ENCODE results near the gene SNX9. TPM values are rescaled to one million over a fixed set of nuclear protein-coding genes. Genes with fewer than 3 reads are reported as not detected.

Gene SNX9
- total and polyA plus RNA-seq, 7 donors, result 18.4 to 30.7 (median 26.5) TPM

DNA sequence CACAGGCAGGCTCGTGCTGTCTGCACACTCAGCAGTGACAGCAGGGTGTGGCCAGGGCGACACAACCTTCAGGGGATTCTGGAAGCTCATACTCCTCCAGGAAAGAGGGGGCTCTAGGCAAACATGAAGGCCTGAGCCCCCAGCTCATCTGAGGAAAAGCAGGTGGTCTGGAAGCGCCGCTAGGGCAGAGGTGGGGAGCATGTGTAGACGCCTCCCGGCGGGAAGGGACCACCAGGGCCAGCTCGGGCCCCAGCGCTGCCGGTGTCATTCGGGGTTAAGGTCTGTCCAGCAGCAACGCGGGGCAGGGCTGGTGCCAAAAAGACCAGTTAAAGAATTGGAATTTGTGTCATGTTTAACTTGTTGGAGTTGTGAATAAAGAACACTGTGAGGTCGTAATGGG is 119.3 kb downstream of the SNX9 start:
- no peaks in the 10 kb centered on the region for H3K27me3 ChIP-seq (ENCODE audit: insufficient read depth in 3 of 3, low read length in 2 of 3)
- DNase-seq, result no peak

DNA sequence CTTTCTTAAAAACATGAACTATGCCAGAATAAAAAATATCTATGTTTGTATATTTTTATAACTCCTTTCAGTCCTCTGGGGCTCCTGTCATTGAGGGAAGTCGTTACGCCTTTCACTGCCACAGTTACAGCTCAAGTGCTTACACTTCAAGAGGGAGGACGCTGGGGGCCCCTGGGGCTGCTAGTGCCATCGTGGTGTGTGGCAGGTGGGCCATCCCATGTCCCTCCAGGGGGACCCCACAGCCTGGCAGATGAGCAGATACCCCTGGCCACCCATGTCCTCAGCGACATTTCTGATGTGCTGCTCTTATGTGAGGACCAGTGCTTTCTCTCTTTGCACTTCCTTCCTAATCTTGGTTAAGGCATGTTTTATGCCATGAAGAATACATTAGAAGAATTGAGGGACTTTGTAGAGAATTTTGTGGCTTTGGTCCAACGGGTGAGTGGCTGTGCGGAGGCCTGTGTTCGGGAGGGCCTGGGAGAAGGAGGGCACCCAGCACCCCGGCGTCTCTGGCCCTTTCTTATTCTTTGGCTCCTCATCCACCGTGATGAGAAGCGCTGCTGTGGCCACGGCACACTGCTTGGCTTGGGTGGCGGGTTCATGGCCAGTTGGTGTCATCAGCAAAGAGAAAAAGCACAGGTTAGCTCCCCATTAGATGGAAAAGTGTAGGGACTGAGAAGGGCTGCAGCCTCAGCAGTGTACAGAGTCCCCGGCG is 120.4 kb downstream of the SNX9 start:
- no peaks in the 10 kb centered on the region for H3K27me3 ChIP-seq (ENCODE audit: insufficient read depth in 3 of 3, low read length in 2 of 3)
- no peak for DNase-seq
- H3K9me3 ChIP-seq, result no peaks in the 10 kb centered on the region
- no peak for TF ChIP-seq CTCF (IDR thresholded peaks at IDR 0.05)
- WGBS, 3 donors, result 88 to 92% (median 91%) methylated on average over 16 of the region's 16 CpGs
- no peaks in the 10 kb centered on the region for H3K4me1 ChIP-seq
- no peak overlapping the region for H3K4me3 ChIP-seq
- no peak for ATAC-seq
- H3K36me3 ChIP-seq (ENCODE audit: insufficient read depth in 1 of 2, low read depth in 1 of 2), result peaks cover 4 to 78% of the 10 kb centered on the region in 2 donors
- H3K27ac ChIP-seq, result no peak overlapping the region
- intact Hi-C loops (cut with DNase I), result no loop called here

More for the DNA sequence above, 119.3 kb downstream of the SNX9 start:
- ATAC-seq, result no peak
- Histone ChIP-seq H3K27ac (no peak overlapping the region), H3K36me3 (ENCODE audit: insufficient read depth in 1 of 2, low read depth in 1 of 2) (peaks cover 4 to 87% of the 10 kb centered on the region in 2 donors), H3K4me1 (peaks cover 2% of the 10 kb centered on the region), H3K4me3 (no peak overlapping the region), H3K9me3 (no peaks in the 10 kb centered on the region)
- intact Hi-C loops (cut with DNase I), result no loop called here
- TF ChIP-seq CTCF (IDR thresholded peaks at IDR 0.05), result no peak
- WGBS, 3 donors, result 89 to 90% (median 90%) methylated on average over 14 of the region's 14 CpGs

DNA sequence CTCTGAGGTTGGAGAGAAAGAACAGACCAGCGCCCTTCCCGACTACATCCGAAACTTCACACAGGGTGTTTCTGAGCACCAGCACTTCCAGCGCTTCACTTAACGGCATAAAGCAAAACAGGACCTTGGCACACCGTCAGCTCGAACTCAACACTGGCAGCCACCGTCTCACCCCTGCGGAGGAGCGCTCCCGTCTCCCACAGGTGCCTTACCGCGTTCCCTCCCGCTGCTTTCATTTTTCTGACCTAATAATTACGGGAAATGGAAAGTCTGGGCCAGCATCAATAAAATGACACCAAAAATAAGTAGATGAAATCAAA is 120.9 kb downstream of the SNX9 start:
- TF ChIP-seq CTCF (IDR thresholded peaks at IDR 0.05), result no peak
- no peaks in the 10 kb centered on the region for H3K27me3 ChIP-seq (ENCODE audit: insufficient read depth in 3 of 3, low read length in 2 of 3)
- H3K4me3 ChIP-seq, result no peak overlapping the region
- ATAC-seq, result no peak
- H3K36me3 ChIP-seq (ENCODE audit: insufficient read depth in 1 of 2, low read depth in 1 of 2), result peaks cover 4 to 73% of the 10 kb centered on the region in 2 donors
- H3K4me1 ChIP-seq, result no peaks in the 10 kb centered on the region
- H3K9me3 ChIP-seq, result peaks cover 3% of the 10 kb centered on the region
- no peak for DNase-seq
- no peak overlapping the region for H3K27ac ChIP-seq
- intact Hi-C loops (cut with DNase I), result no loop called here
- 94 to 96% (median 95%) methylated on average over 15 of the region's 15 CpGs for WGBS, 3 donors

GRCh38 chr6:157944983-157945931 is 122.2 kb downstream of the SNX9 start:
- no peaks in the 10 kb centered on the region for H3K27me3 ChIP-seq (ENCODE audit: insufficient read depth in 3 of 3, low read length in 2 of 3)
- peaks cover 16% of the 10 kb centered on the region for H3K9me3 ChIP-seq
- intact Hi-C loops (cut with DNase I), result no loop called here
- WGBS, 3 donors, result 87 to 90% (median 89%) methylated on average over 14 of the region's 14 CpGs
- H3K36me3 ChIP-seq (ENCODE audit: insufficient read depth in 1 of 2, low read depth in 1 of 2), result peaks cover 0 to 60% of the 10 kb centered on the region in 2 donors
- DNase-seq, result no peak
- no peak for TF ChIP-seq CTCF (IDR thresholded peaks at IDR 0.05)
- no peaks in the 10 kb centered on the region for H3K4me1 ChIP-seq
- H3K4me3 ChIP-seq, result no peak overlapping the region
- H3K27ac ChIP-seq, result no peak overlapping the region
- ATAC-seq, result no peak

Data from psoas muscle (tissue), 8 donors.